ENCODE results near the gene GRK4.

DNA sequence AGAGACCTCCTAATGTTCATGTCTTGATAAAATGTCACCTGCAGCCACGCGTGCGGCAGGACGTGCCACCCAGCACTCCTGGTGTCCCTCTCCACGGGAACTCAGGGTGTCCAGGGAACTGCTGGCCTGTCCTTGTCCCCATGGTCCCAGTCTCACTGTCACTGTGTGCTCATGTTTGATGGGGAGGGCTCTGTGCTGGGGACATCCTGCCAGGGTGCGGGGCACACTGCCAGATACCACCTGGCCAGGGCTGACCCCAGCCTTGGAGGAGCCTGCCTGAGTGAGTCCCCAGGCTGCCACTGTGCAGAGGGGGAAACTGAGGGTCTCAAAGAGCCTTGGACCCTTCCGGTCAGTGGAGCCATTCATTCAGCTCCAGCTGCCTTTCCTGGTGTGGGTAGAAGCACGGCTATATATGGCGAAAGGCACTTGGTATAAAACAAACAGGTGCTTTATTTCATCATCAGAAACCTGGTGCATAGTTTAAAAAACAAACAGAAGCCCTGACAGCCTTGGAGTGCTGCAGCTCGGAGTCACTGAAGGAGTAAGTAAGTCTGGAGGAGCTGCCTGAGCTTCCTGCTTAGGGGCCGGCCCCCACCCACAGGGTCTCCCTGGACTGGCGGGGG, 33.1 kb upstream of the GRK4 start:
- TF ChIP-seq, protein P1, sequence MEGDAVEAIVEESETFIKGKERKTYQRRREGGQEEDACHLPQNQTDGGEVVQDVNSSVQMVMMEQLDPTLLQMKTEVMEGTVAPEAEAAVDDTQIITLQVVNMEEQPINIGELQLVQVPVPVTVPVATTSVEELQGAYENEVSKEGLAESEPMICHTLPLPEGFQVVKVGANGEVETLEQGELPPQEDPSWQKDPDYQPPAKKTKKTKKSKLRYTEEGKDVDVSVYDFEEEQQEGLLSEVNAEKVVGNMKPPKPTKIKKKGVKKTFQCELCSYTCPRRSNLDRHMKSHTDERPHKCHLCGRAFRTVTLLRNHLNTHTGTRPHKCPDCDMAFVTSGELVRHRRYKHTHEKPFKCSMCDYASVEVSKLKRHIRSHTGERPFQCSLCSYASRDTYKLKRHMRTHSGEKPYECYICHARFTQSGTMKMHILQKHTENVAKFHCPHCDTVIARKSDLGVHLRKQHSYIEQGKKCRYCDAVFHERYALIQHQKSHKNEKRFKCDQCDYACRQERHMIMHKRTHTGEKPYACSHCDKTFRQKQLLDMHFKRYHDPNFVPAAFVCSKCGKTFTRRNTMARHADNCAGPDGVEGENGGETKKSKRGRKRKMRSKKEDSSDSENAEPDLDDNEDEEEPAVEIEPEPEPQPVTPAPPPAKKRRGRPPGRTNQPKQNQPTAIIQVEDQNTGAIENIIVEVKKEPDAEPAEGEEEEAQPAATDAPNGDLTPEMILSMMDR (IDR thresholded peaks at IDR 0.05): no peak
- no peak for TF ChIP-seq ZFX (IDR thresholded peaks at IDR 0.05; ENCODE audit: borderline replicate concordance)

Measured in 22Rv1 (cell line).